NCI-H2227 (cell line): ENCODE data around the gene MUC12.
"Not testable (repeated sequence)": the region's sequence is repeated elsewhere in the genome, so short reads cannot be mapped to it uniquely, and the experiment has no call there.

Experiments
- DNase-seq: peaks from one replicate; lab custom pipeline; 2025; ENCODE audit not compliant: unreplicated experiment; lab: John Stamatoyannopoulos, UW

MUC12 gene, protein sequence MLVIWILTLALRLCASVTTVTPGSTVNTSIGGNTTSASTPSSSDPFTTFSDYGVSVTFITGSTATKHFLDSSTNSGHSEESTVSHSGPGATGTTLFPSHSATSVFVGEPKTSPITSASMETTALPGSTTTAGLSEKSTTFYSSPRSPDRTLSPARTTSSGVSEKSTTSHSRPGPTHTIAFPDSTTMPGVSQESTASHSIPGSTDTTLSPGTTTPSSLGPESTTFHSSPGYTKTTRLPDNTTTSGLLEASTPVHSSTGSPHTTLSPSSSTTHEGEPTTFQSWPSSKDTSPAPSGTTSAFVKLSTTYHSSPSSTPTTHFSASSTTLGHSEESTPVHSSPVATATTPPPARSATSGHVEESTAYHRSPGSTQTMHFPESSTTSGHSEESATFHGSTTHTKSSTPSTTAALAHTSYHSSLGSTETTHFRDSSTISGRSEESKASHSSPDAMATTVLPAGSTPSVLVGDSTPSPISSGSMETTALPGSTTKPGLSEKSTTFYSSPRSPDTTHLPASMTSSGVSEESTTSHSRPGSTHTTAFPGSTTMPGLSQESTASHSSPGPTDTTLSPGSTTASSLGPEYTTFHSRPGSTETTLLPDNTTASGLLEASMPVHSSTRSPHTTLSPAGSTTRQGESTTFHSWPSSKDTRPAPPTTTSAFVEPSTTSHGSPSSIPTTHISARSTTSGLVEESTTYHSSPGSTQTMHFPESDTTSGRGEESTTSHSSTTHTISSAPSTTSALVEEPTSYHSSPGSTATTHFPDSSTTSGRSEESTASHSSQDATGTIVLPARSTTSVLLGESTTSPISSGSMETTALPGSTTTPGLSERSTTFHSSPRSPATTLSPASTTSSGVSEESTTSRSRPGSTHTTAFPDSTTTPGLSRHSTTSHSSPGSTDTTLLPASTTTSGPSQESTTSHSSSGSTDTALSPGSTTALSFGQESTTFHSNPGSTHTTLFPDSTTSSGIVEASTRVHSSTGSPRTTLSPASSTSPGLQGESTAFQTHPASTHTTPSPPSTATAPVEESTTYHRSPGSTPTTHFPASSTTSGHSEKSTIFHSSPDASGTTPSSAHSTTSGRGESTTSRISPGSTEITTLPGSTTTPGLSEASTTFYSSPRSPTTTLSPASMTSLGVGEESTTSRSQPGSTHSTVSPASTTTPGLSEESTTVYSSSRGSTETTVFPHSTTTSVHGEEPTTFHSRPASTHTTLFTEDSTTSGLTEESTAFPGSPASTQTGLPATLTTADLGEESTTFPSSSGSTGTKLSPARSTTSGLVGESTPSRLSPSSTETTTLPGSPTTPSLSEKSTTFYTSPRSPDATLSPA (N-terminal part only)

DNA sequence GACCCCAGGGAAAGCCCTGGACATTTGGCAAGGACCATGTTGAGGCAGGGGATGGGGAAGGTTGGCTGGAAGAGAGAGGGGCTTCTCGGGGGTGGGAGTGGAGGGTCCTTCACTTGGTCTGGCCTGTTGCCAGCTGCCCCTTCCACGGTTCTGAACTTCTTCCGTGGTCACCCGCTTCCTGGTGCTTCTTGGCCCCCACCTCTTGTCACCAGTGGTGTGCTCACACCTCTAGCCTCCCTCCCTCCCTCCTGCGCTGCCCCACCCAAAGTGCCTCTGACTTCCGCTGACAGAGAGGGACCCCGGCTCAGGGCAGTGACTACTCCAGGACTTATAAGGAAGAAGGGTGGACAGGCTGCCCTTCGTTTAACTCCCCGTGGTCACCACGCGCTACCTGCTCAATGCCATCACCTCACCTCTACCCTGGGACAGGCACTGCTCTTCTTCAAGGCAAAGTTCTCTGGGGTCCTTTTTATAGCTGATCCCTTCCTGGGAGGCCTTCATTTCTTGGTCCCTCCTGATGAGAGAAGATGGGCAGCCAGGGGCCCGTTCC, at the start of gene MUC12:
MUC12 (plus strand) TSS at position 500 of the 550 bp plus-strand sequence. CDS start 58 bp downstream, outside the sequence.
- DNase-seq: no peak

DNA sequence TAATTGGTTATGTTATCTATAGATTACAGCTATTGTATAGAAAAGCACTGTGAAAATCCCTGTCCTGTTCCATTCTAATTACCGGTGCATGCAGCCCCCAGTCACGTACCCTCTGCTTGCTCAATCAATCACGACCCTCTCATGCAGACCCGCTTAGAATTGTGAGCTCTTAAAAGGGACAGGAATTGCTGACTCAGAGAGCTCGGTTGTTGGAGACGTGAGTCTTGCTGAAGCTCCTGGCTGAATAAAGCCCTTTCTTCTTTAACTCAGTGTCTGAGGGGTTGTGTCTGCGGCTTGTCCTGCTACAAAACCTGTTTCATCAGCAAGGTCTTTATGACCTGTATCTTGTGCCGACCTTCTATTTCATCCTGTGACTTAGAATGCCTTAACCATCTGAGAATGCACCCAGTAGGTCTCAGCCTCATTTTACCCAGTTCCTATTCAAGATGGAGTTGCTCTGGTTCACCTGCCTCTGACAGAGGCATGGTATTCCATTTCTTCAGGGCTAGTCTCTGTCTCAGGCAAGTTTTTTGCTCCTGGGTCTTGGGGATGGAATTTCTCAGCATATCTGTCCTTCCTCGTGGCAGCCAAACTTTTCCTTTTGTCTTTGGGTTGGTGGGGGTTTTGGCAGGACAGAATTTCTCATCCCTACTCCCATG, 49.5 kb upstream of the MUC12 start:
- not testable (repeated sequence) for DNase-seq

DNA sequence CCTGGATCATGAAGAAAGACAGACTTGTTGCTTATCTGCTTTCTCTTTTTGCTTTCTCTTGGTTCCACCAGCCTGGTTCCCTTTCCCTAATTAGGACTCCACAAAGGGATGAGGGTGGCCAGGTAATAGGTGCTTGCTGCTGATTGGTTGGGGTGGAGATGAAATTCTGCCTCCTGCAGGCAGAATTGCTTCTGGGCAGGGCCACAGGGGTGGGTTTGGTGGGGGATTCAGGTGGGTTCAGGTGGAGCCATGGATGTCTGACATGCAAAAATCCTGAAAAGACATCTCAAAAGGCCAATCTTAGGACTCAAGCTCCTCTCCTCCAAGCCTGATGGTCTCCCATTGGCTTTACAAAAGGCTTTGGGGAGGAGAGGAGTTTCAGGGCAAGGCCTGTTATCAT, 48.3 kb upstream of the MUC12 start:
- no peak for DNase-seq

DNA sequence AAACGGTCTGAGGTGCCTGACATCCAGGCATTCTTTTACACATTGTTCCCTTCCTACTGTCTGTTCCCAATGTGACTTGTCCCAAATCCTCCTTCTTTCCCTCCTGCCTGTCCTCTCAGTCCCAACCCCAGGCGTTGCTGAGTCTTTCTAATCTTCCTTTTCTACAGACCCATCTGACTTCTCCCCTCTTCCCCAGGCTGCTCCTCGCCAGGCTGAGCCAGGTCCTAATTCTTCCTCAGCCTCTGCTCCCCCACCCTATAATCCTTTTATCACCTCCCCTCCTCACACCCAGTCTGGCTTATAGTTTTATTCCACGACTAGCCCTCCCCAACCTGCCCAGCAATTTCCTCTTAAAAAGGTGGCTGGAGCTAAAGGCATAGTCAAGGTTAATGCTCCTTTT, 45.7 kb upstream of the MUC12 start:
- DNase-seq: not testable (repeated sequence)

DNA sequence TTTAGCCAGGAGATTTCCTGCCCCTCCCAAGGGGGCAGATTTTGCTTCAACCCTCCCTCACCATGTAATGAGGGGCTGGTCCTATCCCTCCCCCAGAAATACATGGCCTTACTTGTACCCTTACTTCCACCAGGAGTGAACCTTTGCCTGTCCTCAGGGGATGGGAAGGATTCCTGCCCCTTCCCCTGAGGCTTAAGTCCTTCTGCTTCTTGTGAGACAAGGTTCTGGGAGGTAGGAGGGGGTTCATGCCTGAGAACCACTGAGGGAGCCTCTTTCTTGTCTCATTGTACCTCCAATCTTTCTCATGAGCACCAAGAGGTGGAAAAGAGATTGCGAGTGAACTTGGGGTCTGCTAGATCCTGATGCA, 39.6 kb upstream of the MUC12 start:
- no peak for DNase-seq

DNA sequence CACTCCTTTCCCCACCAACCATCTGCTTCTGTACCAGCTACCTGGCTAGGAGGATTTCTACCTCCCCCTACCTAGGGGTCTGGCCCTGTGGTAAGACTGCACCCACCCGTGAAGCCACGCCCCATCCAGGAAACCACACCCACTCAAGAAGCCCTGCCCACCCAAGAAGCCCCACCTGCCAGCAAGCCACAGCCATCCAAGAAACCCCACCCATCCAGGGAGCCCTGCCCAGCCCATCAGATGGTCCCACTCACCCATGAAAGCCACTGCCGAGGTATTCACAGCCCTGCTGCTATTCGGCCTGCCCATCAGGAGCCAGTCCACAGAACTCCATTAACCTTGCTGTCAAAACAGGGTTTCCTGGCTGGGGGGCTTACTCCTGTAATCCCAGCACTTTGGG, 35.6 kb upstream of the MUC12 start:
- no peak for DNase-seq

DNA sequence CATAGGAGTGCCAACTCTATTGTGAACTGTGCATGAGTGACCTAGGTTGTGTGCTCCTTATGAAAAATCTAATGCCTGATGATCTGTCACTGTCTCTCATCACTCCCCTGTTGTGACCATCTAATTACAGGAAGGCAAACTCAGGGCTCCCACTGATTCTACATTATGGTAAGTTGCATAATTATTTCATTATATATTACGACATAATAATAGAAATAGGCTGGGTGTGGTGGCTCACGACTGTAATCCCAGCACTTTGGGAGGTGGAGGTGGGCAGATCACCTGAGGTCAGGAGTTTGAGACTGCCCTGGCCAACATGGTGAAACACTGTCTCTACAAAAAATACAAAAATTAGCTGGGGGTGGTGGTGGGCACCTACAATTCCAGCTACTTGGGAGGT, 34.0 kb upstream of the MUC12 start:
- DNase-seq: not testable (repeated sequence)

DNA sequence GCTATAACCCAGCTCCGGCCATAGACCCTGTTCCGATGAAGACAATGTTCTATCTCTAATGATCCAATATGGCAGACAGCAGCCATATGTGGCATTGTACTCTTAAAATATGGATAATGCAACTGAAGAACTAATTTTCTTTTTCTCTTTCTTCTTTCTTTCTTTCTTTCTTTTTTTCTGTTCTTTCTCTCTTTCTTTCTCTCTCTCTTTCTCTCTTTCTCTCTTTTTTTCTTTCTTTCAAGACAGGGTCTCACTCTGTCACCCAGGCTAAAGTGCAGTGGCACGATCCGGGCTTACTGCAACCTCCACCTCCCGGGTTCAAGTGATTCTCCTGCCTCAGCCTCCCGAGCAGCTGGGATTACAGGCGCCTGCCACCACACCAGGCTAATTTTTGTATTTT, 33.2 kb upstream of the MUC12 start:
- DNase-seq: not testable (repeated sequence)

DNA sequence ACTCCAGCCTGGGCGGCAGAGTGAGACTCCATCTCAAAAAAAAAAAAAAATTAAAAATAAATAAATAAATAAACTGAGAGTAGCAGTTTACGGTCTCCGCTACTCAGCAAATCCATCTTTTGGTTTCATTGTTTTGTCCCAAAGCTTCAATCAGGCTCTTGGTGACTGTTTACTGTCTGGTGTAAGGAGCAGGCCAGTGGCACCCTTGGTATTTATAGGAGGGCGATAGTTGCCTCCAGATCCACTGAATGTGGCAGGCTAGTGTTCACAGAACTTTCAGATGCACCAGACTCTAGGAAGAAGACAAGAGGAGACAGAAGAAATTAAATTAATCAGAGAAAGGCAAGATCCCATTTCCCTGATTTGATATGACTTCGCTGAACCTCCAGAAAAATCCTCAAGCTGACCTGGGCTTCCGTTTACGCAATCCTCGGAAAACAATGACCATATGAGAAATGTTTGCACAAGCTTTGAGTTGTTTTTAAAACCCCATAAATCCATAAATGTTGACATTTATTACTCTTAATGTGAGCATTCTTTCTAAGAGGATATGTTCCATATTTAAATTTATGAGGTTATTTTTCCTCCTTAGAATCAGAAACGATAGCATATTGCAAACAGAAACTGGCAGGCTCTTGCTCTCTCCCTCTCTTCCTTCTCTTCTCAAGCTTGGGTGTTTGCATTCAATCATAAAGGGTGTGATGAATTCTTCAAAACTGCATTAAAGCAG, 27.2 kb upstream of the MUC12 start:
- no peak for DNase-seq

DNA sequence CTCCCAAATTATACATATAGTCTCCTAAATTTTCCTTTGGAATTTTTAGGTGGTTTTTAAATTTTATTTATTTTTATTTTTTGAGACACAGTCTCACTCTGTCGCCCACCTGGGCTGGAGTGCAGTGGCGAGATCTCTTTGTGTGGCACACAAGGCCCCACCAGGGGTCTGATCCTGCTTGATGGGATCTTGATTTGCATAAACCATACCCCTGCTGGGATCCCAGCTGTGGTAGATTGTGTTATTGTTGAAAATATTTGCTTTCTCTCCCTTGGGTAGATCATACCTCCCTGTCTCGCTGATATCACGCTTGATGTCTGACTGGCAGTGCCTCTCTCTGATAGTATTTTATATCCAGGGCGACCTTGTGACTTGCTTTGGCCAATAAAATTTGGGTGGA, 25.7 kb upstream of the MUC12 start:
- no peak for DNase-seq

DNA sequence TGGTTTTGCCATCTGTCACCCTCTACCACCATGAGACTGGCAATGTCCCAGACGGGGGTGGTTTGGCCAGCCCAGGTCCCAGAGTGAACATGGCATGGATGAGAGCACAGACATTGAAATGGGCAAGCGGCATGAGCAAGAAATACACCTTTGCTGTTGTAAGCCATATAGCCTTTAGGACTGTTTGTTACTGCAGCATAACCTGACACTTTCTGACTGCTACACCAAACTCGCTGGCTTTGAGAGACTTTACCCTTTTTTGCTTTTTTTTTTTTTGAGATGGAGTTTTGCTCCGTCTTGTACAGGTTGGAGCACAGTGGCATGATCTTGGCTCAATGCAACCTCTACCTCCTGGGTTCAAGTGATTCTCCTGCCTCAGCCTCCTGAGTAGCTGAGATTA, 25.2 kb upstream of the MUC12 start:
- DNase-seq: no peak

DNA sequence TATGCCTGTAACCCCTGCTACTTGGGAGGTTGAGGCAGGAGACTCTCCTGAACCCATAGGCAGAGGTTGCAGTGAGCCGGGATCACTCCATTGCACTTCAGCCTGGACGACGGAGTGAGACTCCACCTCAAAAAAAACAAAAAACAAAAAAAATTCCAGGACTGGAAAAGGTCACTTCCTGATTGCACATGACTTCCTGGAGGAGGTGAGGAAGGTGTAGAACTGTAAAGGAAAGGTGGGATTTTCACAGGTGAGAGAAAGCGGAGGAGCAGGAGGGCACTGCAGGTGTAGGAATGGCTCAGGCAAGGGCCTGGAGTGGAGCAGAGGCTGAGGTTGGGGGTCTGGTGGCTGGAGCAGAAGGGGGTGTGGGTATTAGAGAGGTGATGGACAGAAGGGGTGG, 23.3 kb upstream of the MUC12 start:
- DNase-seq: no peak

DNA sequence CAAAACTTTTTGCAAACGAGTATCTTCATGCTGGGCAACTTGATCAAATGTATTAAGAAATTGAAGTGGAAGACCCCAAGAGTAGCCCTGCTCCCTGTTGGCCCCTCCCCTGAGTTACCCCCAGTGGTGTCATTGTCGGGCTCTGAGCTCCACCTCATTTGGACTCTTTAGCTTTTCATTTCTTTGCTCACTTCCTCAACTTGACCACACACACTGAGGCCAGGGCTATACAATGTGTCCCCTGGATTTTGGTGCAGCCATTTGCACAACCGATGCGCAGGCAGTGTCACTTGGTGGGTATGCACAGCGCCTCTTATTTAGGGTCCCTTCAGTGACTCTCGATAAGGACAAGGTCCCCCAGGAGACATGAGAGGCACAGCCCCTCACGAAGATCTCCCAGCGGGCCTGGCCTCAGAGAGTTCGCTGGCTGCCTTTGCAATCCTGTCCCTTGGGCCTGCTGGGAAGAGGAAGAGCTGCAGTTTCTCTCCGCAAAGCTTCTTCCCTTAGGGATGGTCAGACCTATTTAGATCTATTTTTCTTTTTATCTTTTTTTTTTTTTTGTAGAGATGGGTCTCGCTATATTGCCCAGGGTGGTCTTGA, 22.5 kb upstream of the MUC12 start:
- no peak for DNase-seq

DNA sequence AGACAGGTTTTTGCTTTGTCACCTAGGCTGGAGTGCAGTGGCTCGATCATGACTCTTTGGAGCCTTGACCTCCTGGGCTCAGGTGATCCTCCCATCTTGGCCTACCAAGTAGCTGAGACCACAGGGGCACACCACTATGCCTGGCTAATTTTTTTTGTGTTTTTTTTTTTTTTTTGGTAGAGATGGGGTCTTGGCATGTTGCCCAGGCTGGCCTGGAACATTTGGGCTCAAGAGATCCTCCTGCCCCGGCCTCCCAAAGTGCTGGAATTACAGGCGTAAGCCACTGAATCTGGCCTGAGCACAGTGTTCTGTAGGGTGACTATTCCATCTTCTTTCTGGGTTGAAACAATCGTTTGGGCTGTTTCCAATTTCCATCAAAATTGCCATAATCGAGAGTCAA, 21.6 kb upstream of the MUC12 start:
- no peak for DNase-seq

DNA sequence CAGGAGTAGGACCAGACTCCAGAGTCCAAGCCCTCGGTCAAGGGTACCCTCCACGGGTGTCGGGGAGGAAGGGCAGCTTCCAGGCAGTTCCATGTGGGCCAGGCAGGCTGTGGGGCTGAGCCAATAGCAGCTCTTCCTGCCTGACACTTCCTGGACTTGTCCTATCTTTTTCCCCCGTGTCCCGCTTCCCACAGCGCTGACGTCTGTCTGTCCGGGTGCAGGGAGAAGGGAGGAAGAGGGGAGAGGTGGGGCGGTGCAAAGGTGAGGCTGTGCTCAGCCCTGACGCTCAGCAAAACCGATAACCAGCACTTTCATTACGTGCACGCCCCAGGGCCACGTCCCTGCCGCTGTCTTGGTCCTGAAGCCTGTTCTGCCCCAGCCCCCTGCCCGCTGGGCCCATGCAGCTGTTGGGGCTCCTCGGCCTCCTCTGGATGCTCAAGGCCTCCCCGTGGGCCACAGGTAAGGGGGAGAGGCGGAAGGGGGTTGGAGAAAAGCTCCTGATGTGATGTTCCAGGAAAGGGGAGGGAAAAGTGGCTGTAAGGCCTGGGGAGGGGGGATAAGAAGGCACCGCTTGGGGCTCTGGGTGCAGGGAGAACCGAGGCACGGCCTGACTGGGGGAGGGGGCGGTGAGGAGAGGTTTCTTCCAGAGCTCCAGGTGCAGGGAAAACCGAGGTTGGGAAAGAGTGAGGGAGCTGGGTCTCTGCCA, 20.0 kb upstream of the MUC12 start, which contains the start of gene MUC3A:
MUC3A (plus strand) TSS at position 308 of the 706 bp plus-strand sequence; CDS start at position 399, 91 bp downstream.
- no peak for DNase-seq

DNA sequence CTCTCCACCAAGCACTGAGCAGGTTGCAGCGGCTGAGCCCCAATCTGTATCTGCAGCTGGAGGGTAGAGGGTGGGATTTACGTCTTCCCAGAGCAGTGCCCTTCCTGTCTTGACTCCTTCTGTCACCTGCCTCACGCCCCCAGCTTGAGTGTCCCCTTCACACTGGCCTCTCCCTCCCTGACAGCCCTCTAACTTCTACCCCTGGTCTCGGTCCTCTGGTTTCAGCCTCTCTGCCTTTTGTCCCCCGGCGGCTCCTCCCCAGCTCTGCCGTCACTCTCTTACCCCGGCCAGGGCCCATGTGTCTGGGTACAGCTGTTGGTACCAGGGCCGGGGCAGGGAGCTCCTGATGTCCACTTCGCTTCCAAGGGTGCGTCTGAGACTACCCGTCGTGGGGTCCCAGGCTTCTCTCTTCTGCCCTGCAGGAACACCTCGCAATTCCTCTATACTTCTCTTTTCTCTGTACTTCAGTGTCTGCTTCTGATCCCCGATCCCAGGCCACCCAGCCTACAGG, 19.4 kb upstream of the MUC12 start:
- DNase-seq: no peak

DNA sequence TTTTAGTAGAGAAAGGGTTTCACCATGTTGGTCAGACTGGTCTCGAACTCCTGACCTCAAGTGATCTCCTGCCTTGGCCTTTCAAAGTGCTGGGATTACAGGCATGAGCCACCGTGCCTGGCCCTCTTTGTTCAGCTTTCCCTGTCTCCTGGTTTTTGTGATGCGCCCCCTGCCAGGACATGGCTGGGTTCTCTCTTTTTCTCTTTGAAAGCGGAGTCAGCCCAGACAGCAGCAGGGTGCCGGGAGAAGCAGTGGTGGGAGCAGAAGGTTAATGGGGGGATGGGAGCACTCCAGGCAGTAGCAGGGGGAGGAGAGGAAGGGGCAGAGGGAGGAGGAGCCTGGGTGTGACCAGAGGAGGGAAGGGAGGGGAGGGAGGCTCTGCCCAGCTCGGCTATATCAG, 18.2 kb upstream of the MUC12 start:
- no peak for DNase-seq

DNA sequence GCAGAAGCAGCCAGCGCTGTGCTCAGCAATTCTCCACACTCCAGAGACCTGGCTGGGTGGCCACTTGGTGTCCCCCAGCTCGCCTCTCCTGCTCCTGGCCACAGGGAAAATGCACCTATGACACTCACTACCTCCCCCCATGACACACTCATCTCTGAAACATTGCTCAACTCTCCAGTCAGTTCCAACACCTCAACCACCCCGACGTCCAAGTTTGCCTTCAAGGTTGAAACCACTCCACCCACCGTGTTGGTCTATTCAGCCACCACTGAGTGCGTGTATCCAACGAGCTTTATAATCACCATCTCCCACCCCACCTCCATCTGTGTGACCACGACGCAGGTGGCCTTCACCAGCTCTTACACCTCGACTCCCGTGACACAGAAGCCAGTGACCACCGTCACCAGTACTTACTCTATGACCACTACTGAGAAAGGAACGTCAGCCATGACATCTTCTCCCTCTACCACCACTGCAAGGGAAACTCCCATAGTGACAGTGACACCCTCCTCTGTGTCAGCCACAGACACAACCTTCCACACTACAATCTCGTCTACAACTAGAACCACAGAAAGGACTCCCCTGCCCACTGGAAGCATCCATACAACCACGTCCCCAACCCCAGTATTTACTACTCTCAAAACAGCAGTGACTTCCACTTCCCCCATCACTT, 17.3 kb upstream of the MUC12 start:
- DNase-seq: no peak
